ENCODE results near the gene CLUH. TPM values are rescaled to one million over a fixed set of nuclear protein-coding genes. Genes with fewer than 3 reads are reported as not detected.
A peak's percentile ranks its signal among the peaks of the same experiment; 100 is the strongest.

Gene CLUH
- total RNA-seq (2014; rRNA removed; shearing (Covaris generic)) = 48.6 and 58.2 TPM in 2 replicates
- polyA plus RNA-seq (2014; cell fraction: nucleus; rRNA removed) = 390 and 395 TPM in 2 replicates

GRCh38 chr17:2711608-2712299 lies at the start of gene CLUH:
Gene CLUH, minus strand, starts transcription at chr17:2711764. Its CDS starts 103 bp downstream, at chr17:2711661.
- DNase-seq (ENCODE audit: extremely low read depth, low read depth) = peak; percentile 95

GRCh38 chr17:2758870-2759269 lies 47.3 kb upstream of the CLUH start:
- no peak for DNase-seq (ENCODE audit: extremely low read depth, low read depth)

- no peak for DNase-seq (ENCODE audit: extremely low read depth, low read depth)
Observed at GRCh38 chr17:2755891-2756724, 44.5 kb upstream of the CLUH start.

GRCh38 chr17:2751491-2751890 lies 39.9 kb upstream of the CLUH start:
- no peak for DNase-seq (ENCODE audit: extremely low read depth, low read depth)

GRCh38 chr17:2750721-2751120 lies 39.2 kb upstream of the CLUH start:
- no peak for DNase-seq (ENCODE audit: extremely low read depth, low read depth)

GRCh38 chr17:2749784-2750181 lies 38.2 kb upstream of the CLUH start:
- peak; percentile 58 for DNase-seq (ENCODE audit: extremely low read depth, low read depth)

GRCh38 chr17:2749058-2749783 lies 37.7 kb upstream of the CLUH start, which contains the start of gene CCDC92B:
Gene CCDC92B, minus strand, starts transcription at chr17:2749652. Its CDS starts 14,507 bp downstream, at chr17:2735145.
- DNase-seq (ENCODE audit: extremely low read depth, low read depth) = no peak

- no peak for DNase-seq (ENCODE audit: extremely low read depth, low read depth)
Observed at GRCh38 chr17:2745317-2746037, 33.9 kb upstream of the CLUH start.

- no peak for DNase-seq (ENCODE audit: extremely low read depth, low read depth)
Observed at GRCh38 chr17:2737693-2738092, 26.1 kb upstream of the CLUH start.

GRCh38 chr17:2736956-2737355 lies 25.4 kb upstream of the CLUH start:
- DNase-seq (ENCODE audit: extremely low read depth, low read depth) = no peak

GRCh38 chr17:2735896-2736295 lies 24.3 kb upstream of the CLUH start:
- no peak for DNase-seq (ENCODE audit: extremely low read depth, low read depth)

GRCh38 chr17:2734939-2735338 lies 23.4 kb upstream of the CLUH start:
- DNase-seq (ENCODE audit: extremely low read depth, low read depth) = no peak

- no peak for DNase-seq (ENCODE audit: extremely low read depth, low read depth)
Observed at GRCh38 chr17:2731807-2732206, 20.2 kb upstream of the CLUH start.

- no peak for DNase-seq (ENCODE audit: extremely low read depth, low read depth)
Observed at GRCh38 chr17:2730764-2731353, 19.3 kb upstream of the CLUH start.

- DNase-seq (ENCODE audit: extremely low read depth, low read depth) = peak; percentile 47
Observed at GRCh38 chr17:2724784-2725164, 13.2 kb upstream of the CLUH start.

GRCh38 chr17:2723997-2724783 lies 12.6 kb upstream of the CLUH start:
- DNase-seq (ENCODE audit: extremely low read depth, low read depth) = no peak

GRCh38 chr17:2723505-2723996 lies 12.0 kb upstream of the CLUH start:
- DNase-seq (ENCODE audit: extremely low read depth, low read depth) = no peak

GRCh38 chr17:2722611-2723010 lies 11.0 kb upstream of the CLUH start:
- DNase-seq (ENCODE audit: extremely low read depth, low read depth) = no peak

GRCh38 chr17:2721603-2722002 lies 10.0 kb upstream of the CLUH start:
- no peak for DNase-seq (ENCODE audit: extremely low read depth, low read depth)

Data from NCI-H460 (cell line).